OCI-LY1 (cell line): ENCODE results near the gene PAPPA.

Experiments
- EZH2 ChIP-seq: fragments of 200-600 bp; sonication (generic), shearing (Covaris generic); IDR thresholded peaks from 2 replicates; pipeline ENCODE4 v1.8.0; 2017; ENCODE audit warnings: borderline replicate concordance, mixed run types, mild to moderate bottlenecking, antibody characterized with exemption, low read length, moderate library complexity, mixed read lengths
- TF ChIP-seq, protein P1 (sequence below): fragments of 200-600 bp; sonication (generic), shearing (Covaris generic); IDR thresholded peaks from 2 replicates; pipeline ENCODE4 v1.5.1; 2017; ENCODE audit warnings: mild to moderate bottlenecking, antibody characterized with exemption, low read length, moderate library complexity, mixed read lengths

DNA sequence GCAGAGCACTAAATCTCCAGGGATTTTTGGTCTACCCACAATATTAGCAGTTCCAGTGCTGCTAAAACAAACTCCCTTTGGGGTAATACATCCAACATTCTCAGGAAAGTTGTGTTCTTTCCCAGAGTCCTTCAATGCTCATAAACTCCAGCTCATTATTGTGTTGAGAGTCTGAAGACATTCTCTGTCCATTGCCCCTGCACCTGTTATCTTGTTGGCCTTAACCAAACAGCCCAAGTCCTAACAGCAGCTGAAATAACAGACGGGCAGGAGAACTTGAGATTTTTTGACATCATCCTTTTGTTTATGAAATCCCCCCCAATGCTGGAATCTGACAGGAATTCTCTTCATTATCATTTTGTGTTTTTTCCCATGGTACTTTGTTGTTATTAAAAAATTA is 110.8 kb downstream of the PAPPA start:
- TF ChIP-seq EZH2, result no peak
- TF ChIP-seq, protein P1, sequence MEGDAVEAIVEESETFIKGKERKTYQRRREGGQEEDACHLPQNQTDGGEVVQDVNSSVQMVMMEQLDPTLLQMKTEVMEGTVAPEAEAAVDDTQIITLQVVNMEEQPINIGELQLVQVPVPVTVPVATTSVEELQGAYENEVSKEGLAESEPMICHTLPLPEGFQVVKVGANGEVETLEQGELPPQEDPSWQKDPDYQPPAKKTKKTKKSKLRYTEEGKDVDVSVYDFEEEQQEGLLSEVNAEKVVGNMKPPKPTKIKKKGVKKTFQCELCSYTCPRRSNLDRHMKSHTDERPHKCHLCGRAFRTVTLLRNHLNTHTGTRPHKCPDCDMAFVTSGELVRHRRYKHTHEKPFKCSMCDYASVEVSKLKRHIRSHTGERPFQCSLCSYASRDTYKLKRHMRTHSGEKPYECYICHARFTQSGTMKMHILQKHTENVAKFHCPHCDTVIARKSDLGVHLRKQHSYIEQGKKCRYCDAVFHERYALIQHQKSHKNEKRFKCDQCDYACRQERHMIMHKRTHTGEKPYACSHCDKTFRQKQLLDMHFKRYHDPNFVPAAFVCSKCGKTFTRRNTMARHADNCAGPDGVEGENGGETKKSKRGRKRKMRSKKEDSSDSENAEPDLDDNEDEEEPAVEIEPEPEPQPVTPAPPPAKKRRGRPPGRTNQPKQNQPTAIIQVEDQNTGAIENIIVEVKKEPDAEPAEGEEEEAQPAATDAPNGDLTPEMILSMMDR, result no peak
